Kidney glomerular epithelial cell (primary cell): ENCODE measurements around the gene GPX3.

ENCODE experiments used
- DNase-seq: peaks from one replicate; lab custom pipeline; 2025; lab: John Stamatoyannopoulos, UW

Gene GPX3

GRCh38 chr5:151058301-151058700, 37.9 kb downstream of the GPX3 start:
- DNase-seq = no peak

GRCh38 chr5:151058891-151059489, 38.6 kb downstream of the GPX3 start:
- no peak for DNase-seq

- no peak for DNase-seq
Observed at GRCh38 chr5:151060742-151061141, 40.4 kb downstream of the GPX3 start.

GRCh38 chr5:151062405-151063141, 42.2 kb downstream of the GPX3 start:
- no peak for DNase-seq

- peak; percentile 68 for DNase-seq
Observed at GRCh38 chr5:151063142-151063989, 43.0 kb downstream of the GPX3 start.

- DNase-seq = no peak
Observed at GRCh38 chr5:151064916-151065499, 44.6 kb downstream of the GPX3 start.

GRCh38 chr5:151065609-151066008, 45.2 kb downstream of the GPX3 start:
- no peak for DNase-seq

DNA sequence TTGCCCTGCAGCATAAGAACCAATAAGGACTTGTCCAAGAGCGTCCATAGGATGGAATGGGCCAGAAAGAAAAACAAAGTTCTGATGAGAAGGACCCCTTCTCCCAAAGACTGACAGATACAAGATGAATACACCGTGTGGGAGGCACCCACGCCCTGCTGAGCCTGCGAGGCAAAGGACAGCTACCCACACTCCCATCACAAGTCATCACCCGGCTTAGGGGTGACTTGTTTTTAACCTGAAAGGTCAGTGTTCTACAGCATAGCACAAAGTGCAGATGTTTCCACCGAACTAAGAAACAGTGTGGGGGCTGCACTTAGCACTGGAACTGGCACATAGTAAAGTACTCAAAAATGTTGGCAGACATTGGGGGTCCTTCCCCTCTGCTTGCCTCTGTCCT, 46.5 kb downstream of the GPX3 start:
- no peak for DNase-seq

DNA sequence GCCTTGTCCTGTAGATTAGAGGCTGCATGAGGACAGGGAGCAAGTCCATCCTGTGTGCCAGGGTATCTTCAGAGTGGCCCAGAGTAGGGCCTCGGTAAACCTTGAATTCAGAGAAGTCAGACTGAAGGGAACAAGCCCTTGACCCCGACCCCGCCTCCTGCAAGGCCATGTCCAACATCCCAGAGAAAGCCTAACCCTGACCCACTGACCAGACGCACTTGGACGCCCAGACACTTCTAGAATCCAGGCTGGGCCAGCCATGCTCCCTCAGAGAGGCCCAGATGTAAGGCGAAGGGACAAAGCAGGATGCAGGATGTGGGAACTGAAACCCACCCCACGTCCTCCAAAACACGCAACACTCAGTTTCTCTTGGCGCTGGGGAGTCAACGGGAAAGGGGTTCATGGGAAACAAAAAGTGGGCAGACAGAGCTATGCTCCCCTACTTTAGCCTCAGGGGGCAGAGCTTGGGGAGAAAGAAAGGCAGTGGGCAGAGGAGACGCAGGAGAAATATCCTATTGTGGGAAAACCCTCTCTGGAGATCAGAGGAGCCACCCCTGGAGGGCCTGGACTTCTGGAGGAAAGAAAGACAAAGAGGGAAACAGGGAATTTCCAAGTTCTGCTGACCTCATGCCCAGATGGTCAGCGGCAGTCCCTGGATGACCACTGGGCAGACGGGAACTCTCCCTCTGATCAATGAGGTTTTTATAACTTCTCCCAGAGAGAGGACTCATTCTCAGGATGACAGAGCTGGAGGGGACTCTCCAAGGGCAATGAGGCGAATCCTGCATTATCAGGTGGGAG, 47.4 kb downstream of the GPX3 start:
- DNase-seq = peak; percentile 82

- DNase-seq = peak; percentile 82
Observed at GRCh38 chr5:151068433-151069197, 48.2 kb downstream of the GPX3 start.

GRCh38 chr5:151070449-151070848, 50.1 kb downstream of the GPX3 start:
- DNase-seq = no peak

GRCh38 chr5:151071021-151071420, 50.6 kb downstream of the GPX3 start:
- no peak for DNase-seq

DNA sequence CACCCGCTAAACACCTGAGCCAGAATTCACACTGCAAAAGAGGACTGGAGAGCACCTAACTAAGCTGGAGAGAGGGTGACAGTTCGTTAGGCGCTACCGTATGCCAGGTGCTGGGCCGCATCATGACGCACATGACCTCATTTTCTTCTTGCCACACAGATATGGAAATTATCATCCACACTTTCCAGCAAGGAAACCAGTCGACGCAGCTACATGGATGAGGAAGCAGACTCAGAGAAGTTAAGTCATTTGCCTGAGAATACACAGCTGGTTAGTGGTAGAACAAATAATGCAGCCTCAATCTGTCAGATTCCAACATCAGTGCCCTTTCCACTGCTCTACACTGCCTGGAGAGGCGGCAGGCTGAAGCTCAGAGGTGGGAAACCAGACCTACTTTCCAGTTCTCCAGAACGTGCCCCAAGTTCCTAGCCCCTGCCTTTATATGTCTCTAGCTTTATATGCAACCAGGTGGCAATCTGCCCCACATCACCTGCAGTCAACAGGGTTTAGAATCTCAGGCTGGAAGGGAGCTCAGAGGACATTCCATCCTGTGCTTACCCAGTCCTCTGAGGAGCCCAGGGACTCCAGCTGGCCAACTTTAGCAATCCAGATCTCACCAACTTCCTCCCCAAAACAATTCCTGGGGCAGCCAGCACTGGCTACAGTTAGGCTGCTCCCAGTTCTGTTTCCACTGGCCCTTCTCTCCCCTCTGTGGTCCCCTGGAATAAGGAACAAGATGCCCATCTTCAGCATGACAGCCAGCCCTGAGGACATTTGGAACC, 51.6 kb downstream of the GPX3 start:
- DNase-seq = no peak

- peak; percentile 70 for DNase-seq
Observed at GRCh38 chr5:151072630-151073025, 52.2 kb downstream of the GPX3 start.

DNA sequence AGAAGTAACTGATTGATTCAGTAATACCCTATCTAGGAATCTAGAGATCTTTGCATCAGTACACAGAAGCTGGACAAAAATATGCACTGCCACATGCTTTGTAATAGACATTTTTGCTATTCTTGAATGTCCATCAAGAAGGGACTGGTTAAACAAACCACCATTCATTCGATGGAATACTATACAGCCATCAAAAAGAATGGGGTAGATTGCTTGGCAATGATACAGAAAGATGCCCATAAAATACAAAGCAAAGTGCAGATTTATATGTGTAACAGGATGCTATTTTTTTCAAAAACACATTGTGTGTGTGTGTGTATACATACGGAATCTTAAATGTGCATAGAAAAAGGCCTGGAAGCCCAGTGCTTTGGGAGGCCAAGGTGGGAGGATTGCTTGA, 52.9 kb downstream of the GPX3 start:
- no peak for DNase-seq

DNA sequence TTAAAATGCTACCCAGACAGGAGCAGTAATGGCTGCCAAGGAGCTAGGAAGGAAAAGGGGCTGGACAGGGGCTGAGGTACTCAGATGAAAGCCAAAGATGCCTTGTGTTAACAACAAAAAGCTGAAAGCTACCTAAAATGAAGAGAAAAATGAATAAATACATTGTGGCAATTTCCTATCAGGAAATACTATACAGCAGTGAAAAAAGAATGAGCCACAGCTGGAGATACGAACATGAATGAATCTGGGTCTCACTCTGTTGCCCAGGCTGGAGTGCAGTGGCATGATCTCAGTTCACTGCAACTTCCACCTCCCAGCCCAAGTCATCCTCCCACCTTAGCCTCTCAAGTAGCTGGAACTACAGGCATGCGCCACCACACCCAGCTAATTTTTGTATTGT, 54.2 kb downstream of the GPX3 start:
- DNase-seq = no peak

DNA sequence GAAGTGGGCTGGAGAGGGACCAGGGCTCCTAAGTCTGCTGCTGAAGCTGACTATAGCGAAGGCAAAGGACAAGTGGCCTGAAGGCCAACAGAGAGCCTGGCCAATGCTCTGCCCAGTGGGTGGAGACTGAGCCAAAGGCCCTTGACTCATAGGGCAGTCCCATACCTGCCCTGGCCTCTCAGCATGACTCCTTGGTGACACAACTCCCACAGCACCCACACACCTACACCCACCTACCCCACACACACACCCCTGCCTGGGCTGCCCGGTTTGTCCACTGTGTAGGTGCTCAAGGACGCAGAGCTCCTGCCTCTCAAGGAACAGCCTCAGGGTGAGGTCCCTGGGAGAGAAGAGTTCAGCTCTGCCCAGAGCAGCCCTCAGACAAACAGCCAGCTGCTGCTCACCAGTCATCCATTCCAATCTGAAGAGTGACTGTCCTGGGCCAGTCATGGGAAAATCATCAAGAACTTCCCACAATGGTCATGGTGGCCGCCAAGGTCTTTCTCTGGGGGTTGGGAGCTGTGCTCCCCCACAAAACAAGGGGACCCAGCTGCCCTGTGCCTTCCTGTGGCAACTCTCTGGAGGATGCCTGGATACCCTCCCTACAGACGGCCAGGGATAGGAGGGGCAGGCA, 55.4 kb downstream of the GPX3 start:
- DNase-seq = peak; percentile 55

DNA sequence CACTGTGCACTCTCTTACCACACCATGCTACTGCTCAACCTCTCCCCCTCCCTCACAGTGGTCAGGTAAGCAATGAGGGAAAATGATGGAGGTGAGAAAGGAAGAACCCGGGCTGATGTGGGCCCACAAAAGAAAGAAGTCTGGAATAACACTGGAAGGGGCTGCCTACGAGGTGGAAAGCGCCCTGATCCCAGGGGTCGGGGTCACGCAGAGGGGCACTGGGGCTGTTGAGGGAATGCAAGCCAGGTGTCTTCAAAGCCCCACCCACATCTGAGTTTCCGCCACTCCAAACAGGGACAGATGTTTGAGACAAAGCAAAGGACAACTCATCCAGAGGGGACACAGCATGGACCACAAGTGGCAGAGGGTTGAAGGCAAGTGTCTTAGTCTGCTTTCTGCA, 56.2 kb downstream of the GPX3 start:
- DNase-seq = no peak

DNA sequence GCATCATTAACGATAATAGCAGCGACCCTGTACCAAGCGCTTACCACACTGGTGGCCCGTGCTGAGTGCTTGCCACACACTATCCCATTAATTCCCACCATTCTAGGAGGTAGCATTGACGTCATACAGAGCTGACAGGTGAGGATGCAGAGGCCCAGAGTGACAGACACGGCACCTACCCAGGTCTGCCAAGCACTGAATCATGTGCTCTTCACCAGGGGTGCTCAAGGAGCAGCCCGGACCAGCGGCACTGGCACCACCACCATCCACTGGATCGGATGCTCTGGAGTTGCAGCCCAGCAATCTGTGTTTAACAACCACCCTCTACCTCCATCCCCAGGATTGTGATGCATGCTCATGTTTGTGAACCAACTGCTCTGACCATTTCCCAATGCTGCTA, 57.0 kb downstream of the GPX3 start:
- no peak for DNase-seq

GRCh38 chr5:151077967-151078366, 57.6 kb downstream of the GPX3 start:
- no peak for DNase-seq
